ENCODE results near the gene IL12RB2.

IL12RB2 gene

DNA sequence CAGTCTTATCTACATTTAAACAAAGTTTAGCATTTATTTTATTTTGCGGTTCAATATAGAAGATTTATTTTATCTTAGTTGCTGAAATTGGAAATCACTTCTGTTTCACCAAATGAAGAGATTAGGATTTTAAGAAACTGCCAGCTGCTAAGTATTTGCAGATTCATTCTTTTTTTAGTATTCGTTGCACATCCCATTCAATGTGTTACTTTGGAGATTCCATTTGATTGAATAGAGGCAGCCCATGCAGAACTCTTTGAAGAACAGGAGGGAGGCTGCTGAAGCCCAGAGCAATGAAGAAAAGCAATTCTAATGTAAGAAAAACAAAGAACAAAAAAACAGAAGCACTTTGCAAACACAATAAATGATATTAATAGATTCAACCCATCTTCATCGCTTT lies 38.6 kb upstream of the IL12RB2 start:
- Mint-ChIP-seq H3K27ac (no peak overlapping the region), H3K4me3 (no peak overlapping the region), H3K9me3 (peaks cover 7% of the 10 kb centered on the region), H3K27me3 (ENCODE audit: low read depth) (peaks cover 12% of the 10 kb centered on the region), H3K4me1 (no peaks in the 10 kb centered on the region), H3K36me3 (ENCODE audit: low read depth) (no peaks in the 10 kb centered on the region)
- TF ChIP-seq, protein P1, sequence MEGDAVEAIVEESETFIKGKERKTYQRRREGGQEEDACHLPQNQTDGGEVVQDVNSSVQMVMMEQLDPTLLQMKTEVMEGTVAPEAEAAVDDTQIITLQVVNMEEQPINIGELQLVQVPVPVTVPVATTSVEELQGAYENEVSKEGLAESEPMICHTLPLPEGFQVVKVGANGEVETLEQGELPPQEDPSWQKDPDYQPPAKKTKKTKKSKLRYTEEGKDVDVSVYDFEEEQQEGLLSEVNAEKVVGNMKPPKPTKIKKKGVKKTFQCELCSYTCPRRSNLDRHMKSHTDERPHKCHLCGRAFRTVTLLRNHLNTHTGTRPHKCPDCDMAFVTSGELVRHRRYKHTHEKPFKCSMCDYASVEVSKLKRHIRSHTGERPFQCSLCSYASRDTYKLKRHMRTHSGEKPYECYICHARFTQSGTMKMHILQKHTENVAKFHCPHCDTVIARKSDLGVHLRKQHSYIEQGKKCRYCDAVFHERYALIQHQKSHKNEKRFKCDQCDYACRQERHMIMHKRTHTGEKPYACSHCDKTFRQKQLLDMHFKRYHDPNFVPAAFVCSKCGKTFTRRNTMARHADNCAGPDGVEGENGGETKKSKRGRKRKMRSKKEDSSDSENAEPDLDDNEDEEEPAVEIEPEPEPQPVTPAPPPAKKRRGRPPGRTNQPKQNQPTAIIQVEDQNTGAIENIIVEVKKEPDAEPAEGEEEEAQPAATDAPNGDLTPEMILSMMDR (IDR thresholded peaks at IDR 0.05; ENCODE audit: unreplicated experiment in 3 of 3): no peak

DNA sequence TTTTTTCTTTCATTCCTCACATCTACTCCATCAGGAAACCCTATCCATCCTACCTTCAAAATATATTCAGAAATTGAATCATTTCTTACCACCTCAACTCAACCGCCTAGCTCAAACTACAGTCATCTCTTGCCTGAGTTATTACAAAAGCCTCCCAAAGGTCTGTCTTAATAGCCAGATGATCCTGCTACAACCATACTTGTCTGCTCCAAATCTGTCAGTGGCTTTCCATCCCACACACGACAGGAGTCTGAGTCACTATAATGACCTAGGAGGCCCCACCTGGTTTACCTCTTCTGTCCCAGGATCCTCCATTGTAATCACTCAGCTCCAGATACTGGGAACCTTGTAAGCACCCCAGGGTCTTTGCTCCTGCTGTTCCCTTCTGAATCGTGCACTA lies 37.1 kb upstream of the IL12RB2 start:
- H3K4me3 Mint-ChIP-seq: no peak overlapping the region
- no peaks in the 10 kb centered on the region for H3K4me1 Mint-ChIP-seq

DNA sequence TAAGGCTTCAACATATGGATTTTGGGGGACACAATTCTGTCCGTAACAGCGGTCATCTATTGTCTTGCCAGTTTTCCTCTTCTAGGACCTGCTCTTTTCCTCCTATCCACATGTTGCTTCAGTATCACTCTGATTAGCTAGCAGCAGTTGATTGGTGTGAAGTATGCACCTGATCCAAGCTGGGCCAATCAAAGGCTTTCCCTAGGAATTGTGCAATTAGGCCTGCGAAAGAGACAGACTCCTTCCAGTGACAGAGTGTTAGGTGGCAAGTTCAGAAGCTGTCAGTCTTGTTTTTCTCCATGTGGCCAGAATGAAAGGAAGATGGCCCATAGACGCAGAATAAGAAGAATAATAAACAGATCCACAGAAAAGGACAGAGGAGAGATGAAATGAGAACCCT lies 34.1 kb upstream of the IL12RB2 start:
- TF ChIP-seq, protein P1 (IDR thresholded peaks at IDR 0.05; ENCODE audit: unreplicated experiment in 3 of 3): no peak
- H3K27ac Mint-ChIP-seq: no peak overlapping the region
- H3K27me3 Mint-ChIP-seq (ENCODE audit: low read depth): peaks cover 8% of the 10 kb centered on the region
- no peaks in the 10 kb centered on the region for H3K4me1 Mint-ChIP-seq
- no peaks in the 10 kb centered on the region for H3K36me3 Mint-ChIP-seq (ENCODE audit: low read depth)
- peaks cover 16% of the 10 kb centered on the region for H3K9me3 Mint-ChIP-seq
- no peak overlapping the region for H3K4me3 Mint-ChIP-seq

More for the DNA sequence above, 37.1 kb upstream of the IL12RB2 start:
- Mint-ChIP-seq H3K27ac (no peak overlapping the region), H3K9me3 (peaks cover 12% of the 10 kb centered on the region), H3K36me3 (ENCODE audit: low read depth) (no peaks in the 10 kb centered on the region), H3K27me3 (ENCODE audit: low read depth) (peaks cover 12% of the 10 kb centered on the region)
- TF ChIP-seq, protein P1 (IDR thresholded peaks at IDR 0.05; ENCODE audit: unreplicated experiment in 3 of 3): no peak

DNA sequence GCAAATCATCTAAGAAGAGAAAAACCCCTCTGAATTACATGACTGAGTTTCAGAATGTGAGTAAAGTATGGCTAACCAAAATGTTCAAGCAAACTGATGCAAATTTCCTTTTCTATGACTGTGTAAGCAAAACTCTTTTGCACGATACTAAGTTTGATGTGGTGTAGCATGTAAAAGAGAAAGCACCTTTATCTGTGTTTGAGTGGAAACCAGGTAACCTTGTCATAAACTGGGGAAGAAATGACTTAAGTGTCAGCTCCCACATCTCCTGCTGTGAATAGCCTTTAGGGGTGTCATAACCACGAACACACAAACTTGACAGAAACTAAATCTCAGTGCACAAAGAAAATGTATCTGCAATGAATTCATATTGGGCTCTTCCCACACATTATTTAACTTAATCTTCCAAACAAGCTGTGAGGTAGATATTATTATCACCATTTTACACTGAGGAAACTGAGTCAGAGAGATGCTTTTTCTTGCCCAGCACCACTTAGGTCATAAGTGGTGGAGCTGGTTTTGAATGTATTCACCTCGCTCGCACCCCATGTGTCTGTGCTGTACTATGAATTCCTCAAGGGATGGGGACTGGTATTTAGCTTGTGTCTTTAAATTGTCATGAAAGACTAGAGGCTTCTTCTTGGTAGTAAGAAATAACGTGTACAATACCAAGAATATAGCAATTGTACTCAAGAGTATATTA lies 32.9 kb upstream of the IL12RB2 start:
- Mint-ChIP-seq H3K27me3 (ENCODE audit: low read depth) (peaks cover 8% of the 10 kb centered on the region), H3K27ac (no peak overlapping the region), H3K9me3 (peaks cover 16% of the 10 kb centered on the region), H3K36me3 (ENCODE audit: low read depth) (no peaks in the 10 kb centered on the region), H3K4me1 (no peaks in the 10 kb centered on the region), H3K4me3 (no peak overlapping the region)
- TF ChIP-seq, protein P1 (IDR thresholded peaks at IDR 0.05; ENCODE audit: unreplicated experiment in 3 of 3): no peak

DNA sequence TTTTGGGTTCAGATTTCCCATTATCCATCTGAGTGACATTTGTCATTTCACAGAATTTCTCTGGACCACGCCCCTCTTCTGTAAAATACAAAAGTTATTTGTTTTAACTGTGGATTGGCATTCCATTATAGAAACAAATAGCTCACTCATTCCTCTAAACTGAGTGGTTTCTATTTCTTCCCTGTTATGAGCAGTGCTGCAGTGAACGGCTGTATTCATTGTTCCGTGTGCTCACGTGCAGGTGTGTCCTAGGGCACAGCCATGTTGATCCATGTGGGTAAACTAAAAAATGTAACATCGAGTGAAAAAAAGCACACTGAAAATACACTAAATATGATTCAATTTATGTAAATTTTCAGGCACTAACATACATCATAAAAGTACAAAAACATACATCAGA lies 27.0 kb upstream of the IL12RB2 start:
- Mint-ChIP-seq H3K9me3 (peaks cover 3% of the 10 kb centered on the region), H3K27ac (no peak overlapping the region), H3K4me1 (no peaks in the 10 kb centered on the region), H3K36me3 (ENCODE audit: low read depth) (no peaks in the 10 kb centered on the region), H3K4me3 (no peak overlapping the region), H3K27me3 (ENCODE audit: low read depth) (no peaks in the 10 kb centered on the region)
- TF ChIP-seq, protein P1 (IDR thresholded peaks at IDR 0.05; ENCODE audit: unreplicated experiment in 3 of 3): no peak

DNA sequence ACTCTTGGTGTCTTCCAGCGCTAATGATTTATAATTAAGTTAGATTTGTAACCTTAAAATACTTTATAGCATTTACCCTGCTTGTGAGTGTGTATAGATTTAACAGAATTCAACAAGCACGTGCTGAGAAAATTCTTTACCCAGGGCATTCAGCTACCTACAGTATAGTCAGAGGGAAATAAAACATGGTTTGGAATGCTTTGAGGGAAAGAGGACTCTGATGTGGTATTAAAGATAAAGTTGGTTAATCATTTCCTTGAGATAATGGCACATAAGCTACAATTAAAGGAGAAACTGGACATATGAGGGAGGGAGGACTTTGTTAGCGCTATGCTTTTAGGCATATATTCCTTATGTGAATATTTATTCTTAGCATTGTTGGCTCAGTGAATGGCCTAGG lies 26.4 kb upstream of the IL12RB2 start:
- H3K4me1 Mint-ChIP-seq: no peaks in the 10 kb centered on the region
- no peak overlapping the region for H3K27ac Mint-ChIP-seq
- TF ChIP-seq, protein P1 (IDR thresholded peaks at IDR 0.05; ENCODE audit: unreplicated experiment in 3 of 3): no peak
- no peaks in the 10 kb centered on the region for H3K9me3 Mint-ChIP-seq
- no peak overlapping the region for H3K4me3 Mint-ChIP-seq
- H3K27me3 Mint-ChIP-seq (ENCODE audit: low read depth): no peaks in the 10 kb centered on the region
- no peaks in the 10 kb centered on the region for H3K36me3 Mint-ChIP-seq (ENCODE audit: low read depth)
